GM19239 (cell line): ENCODE data around the gene TOP1.
"Not testable (repeated sequence)": the region's sequence is repeated elsewhere in the genome, so short reads cannot be mapped to it uniquely, and the experiment has no call there.

Experiments used
- DNase-seq: peaks from one replicate; pipeline ENCODE4 v3.0.0; 2011; ENCODE audit warnings: low spot score; ENCODE audit not compliant: insufficient read length
- FAIRE-seq: peaks from 2 replicates; lab custom pipeline; 2011; peaks lifted over from hg19 to GRCh38; lab: Jason Lieb, UNC

The TOP1 gene

DNA sequence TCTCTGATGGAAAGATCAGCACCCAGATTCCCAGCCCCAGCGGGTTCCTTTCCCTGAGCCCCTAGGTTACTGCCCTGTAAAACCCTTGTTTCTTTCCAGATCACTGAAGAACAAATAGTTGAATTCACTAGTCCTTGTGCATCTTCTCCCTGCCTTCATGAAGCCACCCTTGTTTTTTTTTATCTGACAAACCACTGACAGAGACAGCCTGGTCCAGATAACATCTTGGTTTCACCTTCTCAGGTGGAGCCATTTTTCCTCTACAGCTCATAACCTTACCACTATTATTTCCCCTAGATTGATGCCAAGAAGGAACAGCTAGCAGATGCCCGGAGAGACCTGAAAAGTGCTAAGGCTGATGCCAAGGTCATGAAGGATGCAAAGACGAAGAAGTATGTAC is 92.8 kb downstream of the TOP1 start:
- DNase-seq (no peak), FAIRE-seq (no peak)

DNA sequence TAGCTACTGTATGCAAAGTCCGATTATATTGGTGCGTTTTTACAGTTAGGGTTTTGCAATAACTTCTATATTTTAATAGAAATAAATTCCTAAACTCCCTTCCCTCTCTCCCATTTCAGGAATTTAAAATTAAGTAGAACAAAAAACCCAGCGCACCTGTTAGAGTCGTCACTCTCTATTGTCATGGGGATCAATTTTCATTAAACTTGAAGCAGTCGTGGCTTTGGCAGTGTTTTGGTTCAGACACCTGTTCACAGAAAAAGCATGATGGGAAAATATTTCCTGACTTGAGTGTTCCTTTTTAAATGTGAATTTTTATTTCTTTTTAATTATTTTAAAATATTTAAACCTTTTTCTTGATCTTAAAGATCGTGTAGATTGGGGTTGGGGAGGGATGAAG is 95.0 kb downstream of the TOP1 start:
- FAIRE-seq (no peak), DNase-seq (no peak)

GRCh38 chr20:41124451-41125094 is 96.0 kb downstream of the TOP1 start:
- FAIRE-seq (no peak), DNase-seq (no peak)

DNA sequence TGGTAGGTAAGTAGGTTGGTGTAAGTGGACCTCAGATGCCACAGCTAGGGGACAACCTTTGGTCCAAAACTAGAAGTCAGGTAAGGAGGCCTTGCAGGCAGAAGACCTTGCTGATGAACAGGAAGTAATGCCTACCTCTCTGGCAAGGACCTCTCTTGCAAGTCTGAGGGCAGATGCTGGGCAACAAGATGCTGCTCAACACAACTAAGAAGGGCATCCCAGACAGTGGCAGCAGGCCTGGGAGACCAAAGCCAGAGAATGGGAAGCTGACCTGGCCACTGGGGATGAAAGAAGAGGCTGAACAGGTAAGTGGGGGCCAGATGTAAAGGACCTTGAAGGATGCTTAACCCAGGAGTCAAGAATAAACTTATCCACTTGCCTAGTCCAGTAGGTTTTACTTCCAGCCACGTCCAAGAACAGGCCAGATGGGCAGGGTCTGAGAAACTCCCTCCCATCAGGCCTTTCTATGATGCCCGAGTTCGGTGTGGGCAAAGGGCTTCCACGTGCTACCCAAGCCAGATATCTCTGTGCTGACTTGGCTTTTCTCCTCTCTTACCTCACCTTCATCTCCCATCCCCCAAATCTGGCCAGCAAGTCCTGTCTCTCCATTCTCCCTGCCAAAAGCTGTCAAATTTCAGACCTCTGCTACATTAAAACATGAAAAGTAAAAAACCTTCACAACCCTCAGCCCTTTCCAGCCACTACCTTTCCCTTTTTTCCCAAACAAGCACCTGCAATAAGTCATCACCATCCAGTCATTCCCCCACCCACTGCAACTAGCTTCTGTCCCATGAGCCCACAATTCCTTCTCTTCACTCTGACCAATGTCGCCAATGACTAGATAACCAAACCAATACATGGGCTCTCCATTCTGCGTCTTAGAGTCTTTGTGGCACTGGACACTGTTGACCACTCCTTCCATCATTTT is 97.2 kb downstream of the TOP1 start:
- no peak for FAIRE-seq
- no peak for DNase-seq

DNA sequence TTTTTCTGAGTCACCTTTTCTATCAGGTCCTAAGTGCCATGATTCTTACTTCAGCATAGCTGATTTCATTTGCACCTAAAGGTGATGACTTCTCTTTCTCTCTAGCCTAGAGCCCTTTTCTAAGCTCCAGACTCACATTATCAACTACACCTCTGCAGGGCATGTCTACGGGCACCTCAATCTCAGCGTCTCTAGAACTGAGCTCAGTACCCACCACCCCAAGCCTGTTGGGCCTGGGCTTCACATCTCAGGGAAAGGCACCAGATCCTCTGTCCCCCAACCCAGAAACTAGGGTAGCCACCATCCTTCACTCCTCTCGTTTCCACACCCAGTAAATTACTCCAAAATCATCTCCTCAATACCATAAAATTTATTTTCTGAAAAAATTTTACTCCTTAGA is 98.1 kb downstream of the TOP1 start:
- FAIRE-seq = no peak
- no peak for DNase-seq

- not testable (repeated sequence) for DNase-seq, FAIRE-seq
Measured at GRCh38 chr20:41128317-41128716, 99.7 kb downstream of the TOP1 start.

DNA sequence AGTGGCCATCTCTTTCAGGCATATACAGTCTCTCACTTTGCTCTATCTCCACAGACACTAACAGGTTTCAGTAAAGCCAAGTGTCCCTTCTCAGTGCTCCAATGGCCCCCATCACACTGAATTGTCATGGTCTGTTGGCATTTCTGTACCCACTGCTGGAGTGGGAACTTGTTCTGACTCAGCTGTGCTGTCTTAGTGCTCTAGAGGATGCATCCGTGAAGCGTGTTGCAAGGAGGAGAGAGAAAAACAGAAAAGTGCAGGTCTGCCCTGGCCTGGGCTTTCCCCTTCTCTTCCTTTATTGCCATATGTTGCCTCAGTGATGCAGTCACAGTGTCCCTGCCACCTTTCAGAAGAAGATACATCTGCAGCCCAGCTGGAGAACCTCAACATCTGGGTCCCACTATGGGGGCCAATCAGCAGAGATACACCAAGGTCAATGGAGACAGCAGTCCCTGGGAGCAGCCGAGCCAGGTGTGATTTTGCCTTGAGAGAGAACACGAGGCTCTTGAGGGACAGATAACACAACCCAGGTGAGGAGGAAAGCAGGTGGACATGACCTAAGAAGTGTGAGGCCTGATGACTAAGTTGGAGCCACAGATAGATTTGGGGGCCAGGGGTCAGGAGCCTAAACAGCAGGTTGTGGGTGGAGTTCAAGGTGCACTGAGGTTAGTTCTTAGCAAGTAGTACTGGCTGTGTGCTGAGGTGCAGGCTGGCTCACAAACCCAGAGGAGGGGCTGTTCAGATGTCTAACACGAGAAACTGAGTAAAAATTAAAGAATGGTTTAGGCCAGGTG is 103.2 kb downstream of the TOP1 start:
- FAIRE-seq (no peak), DNase-seq (no peak)

DNA sequence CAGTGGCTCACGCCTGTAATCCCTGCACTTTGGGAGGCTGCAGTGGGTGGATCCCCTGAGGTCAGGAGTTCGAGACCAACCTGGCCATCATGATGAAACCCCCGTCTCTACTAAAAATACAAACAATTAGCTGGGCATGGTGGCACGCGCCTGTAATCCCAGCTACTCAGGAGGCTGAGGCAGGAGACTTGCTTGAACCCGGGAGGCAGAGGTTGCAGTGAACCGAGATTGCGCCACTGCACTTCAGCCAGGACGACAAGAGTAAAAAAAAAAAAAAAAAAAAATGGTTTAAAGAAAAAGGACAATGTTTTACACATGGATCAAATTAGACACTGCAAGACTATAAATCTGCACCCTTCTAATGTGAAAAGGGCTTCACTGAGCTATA is 103.8 kb downstream of the TOP1 start:
- not testable (repeated sequence) for FAIRE-seq, DNase-seq

DNA sequence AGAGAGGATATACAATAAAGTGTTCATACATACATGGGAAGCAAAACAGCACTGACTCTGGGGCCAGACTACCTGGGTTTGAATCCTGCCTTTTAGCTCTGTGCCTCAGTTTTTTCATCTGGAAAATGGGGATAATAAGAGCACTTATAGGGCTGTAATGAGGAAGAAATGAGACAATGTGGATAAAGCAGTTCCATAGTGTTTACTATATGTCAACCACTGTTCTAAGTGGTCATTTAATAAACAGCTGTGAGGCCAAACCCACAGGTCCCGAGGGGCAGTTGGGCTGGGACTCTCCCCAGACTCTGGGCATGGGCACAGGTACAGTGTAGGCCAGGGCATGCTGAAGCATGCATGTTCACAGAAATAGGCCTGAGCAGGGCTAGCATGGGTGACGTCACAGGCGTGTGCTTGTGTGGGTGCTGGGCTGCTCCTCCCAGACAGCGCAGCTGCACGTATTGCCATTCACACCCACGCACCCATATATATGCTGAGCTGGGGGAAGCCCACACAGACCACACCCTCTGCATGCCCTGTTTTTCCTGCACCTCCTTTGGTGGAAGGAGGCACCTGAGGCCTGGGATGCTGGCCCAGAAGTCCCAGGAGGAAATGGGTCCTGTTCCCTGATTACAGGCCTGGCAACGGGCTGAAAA is 105.2 kb downstream of the TOP1 start:
- DNase-seq (peak; percentile 40), FAIRE-seq (no peak)

GRCh38 chr20:41134362-41135186 is 106.0 kb downstream of the TOP1 start:
- no peak for DNase-seq
- FAIRE-seq = no peak

GRCh38 chr20:41135187-41135887 is 106.7 kb downstream of the TOP1 start:
- peak; percentile 47 for DNase-seq
- peak; percentile 66 for FAIRE-seq

DNA sequence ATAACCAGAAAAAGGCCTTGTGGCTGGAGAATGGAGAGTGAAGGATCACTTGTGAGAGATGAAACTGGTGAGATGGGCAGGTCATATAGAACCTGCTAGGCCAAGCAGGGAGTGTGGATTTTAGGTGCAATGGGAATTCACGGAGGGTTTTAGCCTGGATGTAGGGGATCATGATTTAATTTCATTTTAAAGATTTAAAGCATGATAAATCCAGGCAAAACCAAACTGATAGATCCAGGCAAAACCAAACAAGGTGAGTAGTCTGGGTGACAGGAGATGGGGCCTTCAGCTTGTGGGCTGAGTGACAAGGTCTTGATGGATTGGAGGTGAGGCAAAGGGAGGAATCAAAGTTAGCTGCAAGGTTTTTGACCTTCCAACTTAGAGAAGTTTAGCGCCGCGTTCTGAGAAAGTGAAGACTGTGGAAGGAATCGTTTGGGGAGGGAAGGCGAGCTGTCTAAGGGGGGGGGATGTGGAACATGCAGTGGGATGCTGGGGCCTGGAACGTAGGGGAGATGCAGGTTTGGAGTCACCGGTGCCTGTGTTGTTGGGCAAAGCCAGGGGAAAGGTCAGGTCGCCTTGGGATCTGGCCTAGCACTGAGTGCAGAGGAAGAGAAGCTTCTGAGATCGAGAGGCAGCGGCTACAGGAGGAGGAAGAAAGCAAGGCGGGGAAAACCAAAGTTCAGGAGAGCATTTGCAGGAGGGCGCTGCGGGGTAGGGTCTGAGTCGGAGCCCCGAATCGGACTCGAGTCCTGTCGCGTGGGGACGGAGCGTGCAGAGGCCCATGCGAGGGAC is 107.5 kb downstream of the TOP1 start:
- DNase-seq = no peak
- FAIRE-seq = no peak

DNA sequence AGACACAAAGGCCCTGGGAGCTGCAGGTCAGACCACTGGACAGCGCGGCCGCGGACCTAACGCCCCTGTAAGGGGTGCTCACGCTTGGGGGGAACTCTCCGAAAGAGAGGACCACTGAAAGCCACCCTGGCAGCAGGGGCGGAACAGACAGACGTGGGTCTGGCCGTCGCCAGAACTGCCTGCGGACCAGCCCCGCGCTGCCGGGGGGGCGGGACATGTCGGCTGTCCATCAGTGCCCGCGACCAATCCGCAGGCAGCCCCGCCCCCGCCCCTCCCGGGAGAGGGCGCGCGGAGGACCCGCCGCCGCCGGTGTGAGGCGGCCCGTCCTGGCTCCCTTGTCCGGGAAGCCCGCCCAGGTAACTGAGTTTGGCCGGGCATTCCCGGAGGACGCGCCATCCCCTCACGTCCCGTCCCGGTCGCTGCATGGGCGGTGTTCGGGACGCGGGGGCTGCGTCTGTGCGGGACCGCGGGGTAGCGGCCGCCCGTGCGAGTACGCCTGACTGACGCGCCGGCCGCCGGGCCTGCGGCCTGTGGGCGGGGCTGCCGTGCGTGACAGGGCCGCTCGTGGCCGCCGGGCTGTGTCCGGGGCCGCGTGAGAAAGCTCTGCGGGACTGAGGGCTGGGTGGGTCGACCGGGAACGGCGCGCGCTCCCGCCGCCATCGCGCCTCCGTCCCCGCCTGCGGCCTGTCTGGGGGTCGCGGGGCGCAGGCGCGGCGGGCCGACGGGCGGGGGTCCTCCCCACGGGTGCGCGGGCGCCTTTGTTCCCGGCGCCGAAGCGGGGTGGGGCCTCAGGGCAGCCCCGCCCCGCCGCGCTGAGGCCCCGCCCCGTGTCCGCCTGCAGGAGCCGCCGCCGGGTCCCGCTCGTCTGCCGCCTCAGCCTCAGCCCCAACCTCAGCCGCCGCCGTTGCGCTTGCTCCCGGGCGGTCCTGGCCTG is 108.3 kb downstream of the TOP1 start, which contains the start of gene PLCG1:
Gene PLCG1, plus strand, starts transcription at position 864 of the 934 bp plus-strand sequence. CDS start 99 bp downstream, outside the sequence.
- DNase-seq (peak; percentile 84), FAIRE-seq (peak; percentile 59)

GRCh38 chr20:41137614-41138474 is 109.2 kb downstream of the TOP1 start:
- DNase-seq = peak; percentile 46

GRCh38 chr20:41138475-41139226 is 110.0 kb downstream of the TOP1 start:
- FAIRE-seq (peak; percentile 33), DNase-seq (no peak)

More at GRCh38 chr20:41137614-41138474, 109.2 kb downstream of the TOP1 start:
- no peak for FAIRE-seq
